Lower leg skin (tissue), 4 donors: Measurements from ENCODE around the gene NAPB. TPM values are rescaled to one million over a fixed set of nuclear protein-coding genes. Genes with fewer than 3 reads are reported as not detected.
A peak's percentile ranks its signal among the peaks of the same experiment; 100 is the strongest.

ENCODE experiments used
- DNase-seq, 2 donors: peaks; one replicate each; pipeline ENCODE4 v3.0.0-alpha.2; 2019; ENCODE audit warnings: low spot score in 2 of 2
- H3K4me3 ChIP-seq: fragments of 200-600 bp; sonication (generic); 2 replicates; pipeline ENCODE4 v1.5.1; 2017; ENCODE audit warnings: mild to moderate bottlenecking, low read depth; ENCODE audit not compliant: poor library complexity, severe bottlenecking
- POLR2A ChIP-seq, 2 donors: fragments of 450-650 bp; IDR thresholded peaks; one replicate each; pipeline ENCODE4 v1.6.1; 2016 to 2017; ENCODE audit warnings: antibody characterized with exemption in 2 of 2, mild to moderate bottlenecking in 1 of 2, moderate library complexity in 1 of 2
- WGBS, 2 donors: methylation state at CpG; one replicate each; pipeline ENCODE4 v1.1.5; 2018; 5-methylcytosine and 5-hydroxymethylcytosine counted together
- intact Hi-C: fragments of 100-400 bp; cut with DNase I; formaldehyde crosslinking; loops from one replicate; pipeline ENCODE4 v1.15.0; 2023; ENCODE audit warnings: low total_unique reads
- total RNA-seq, 4 donors: library from RNA; depleted of rRNA; stranded (reverse); fragments of >200 nt; gene quantifications; one replicate each; pipeline ENCODE4 v1.1.0, GENCODE V29; 2016
- TF ChIP-seq, protein P1 (sequence below), 3 donors: fragments of 450-650 bp; IDR thresholded peaks; one replicate each; pipeline ENCODE4 v1.5.1; 2016; ENCODE audit warnings: antibody characterized with exemption in 3 of 3, mild to moderate bottlenecking in 3 of 3, moderate library complexity in 2 of 3

Gene NAPB
- total RNA-seq, 4 donors from 2014 or later: 7.9 to 12.4 (median 10.5) TPM

- DNase-seq: peak; percentile 42 to 92
- intact Hi-C loops: no loop called here
- 7 to 19% methylated on average over 11 to 40 of the region's 50 CpGs for WGBS, 2 donors
- TF ChIP-seq, protein P1, sequence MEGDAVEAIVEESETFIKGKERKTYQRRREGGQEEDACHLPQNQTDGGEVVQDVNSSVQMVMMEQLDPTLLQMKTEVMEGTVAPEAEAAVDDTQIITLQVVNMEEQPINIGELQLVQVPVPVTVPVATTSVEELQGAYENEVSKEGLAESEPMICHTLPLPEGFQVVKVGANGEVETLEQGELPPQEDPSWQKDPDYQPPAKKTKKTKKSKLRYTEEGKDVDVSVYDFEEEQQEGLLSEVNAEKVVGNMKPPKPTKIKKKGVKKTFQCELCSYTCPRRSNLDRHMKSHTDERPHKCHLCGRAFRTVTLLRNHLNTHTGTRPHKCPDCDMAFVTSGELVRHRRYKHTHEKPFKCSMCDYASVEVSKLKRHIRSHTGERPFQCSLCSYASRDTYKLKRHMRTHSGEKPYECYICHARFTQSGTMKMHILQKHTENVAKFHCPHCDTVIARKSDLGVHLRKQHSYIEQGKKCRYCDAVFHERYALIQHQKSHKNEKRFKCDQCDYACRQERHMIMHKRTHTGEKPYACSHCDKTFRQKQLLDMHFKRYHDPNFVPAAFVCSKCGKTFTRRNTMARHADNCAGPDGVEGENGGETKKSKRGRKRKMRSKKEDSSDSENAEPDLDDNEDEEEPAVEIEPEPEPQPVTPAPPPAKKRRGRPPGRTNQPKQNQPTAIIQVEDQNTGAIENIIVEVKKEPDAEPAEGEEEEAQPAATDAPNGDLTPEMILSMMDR (IDR thresholded peaks at IDR 0.05): no peak
- no peak for TF ChIP-seq POLR2A (IDR thresholded peaks at IDR 0.05)
- H3K4me3 ChIP-seq: peak overlapping the region; percentile 47
These were observed 58.7 kb downstream of the NAPB start for GRCh38 chr20:23362392-23363256.

- TF ChIP-seq, protein P1 (IDR thresholded peaks at IDR 0.05): peak in 1 of 3 donors; percentile 96
- TF ChIP-seq POLR2A (IDR thresholded peaks at IDR 0.05): peak in 1 of 2 donors; percentile 85
- peak within 1 kb of the TSS; percentile 56 for H3K4me3 ChIP-seq
- intact Hi-C loops: no loop called here
- WGBS, 2 donors: 0 to 1% methylated on average over 19 to 62 of the region's 114 CpGs
- peak; percentile 97 to 100 for DNase-seq
These were observed 59.6 kb downstream of the NAPB start, which contains the start of gene GZF1 for GRCh38 chr20:23361476-23362391. Gene GZF1 (plus strand): TSS chr20:23362182. CDS start chr20:23364384, 2,202 bp downstream.

GRCh38 chr20:23361119-23361475 is 60.2 kb downstream of the NAPB start:
- H3K4me3 ChIP-seq: peak overlapping the region; percentile 56
- intact Hi-C loops: no loop called here
- 5 to 7% methylated on average over 8 of the region's 8 CpGs for WGBS, 2 donors
- DNase-seq: no peak
- TF ChIP-seq, protein P1 (IDR thresholded peaks at IDR 0.05): no peak
- no peak for TF ChIP-seq POLR2A (IDR thresholded peaks at IDR 0.05)

DNA sequence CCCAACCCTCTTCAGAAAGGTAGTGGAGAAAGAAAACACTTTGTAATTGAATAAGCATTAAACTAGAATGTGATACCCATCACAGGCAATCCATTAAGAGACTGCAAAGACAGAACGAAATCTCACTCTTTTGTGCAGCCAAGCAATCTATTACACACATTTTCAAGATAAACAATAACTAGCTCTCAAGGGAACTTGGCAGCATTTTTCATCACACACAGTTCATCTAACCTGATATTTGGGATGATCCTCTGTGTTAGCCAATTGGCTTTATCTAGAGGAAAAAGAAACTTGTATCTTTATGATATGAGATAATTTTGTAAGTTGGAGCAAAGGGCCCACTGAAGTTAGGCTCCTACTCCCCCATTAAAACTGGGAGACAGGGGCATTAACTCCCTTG is 60.8 kb downstream of the NAPB start:
- no peak overlapping the region for H3K4me3 ChIP-seq
- no peak for DNase-seq
- TF ChIP-seq, protein P1 (IDR thresholded peaks at IDR 0.05): no peak
- TF ChIP-seq POLR2A (IDR thresholded peaks at IDR 0.05): no peak
- intact Hi-C loops: no loop called here
- 64 to 67% methylated on average over 1 of the region's 1 CpG for WGBS, 2 donors

DNA sequence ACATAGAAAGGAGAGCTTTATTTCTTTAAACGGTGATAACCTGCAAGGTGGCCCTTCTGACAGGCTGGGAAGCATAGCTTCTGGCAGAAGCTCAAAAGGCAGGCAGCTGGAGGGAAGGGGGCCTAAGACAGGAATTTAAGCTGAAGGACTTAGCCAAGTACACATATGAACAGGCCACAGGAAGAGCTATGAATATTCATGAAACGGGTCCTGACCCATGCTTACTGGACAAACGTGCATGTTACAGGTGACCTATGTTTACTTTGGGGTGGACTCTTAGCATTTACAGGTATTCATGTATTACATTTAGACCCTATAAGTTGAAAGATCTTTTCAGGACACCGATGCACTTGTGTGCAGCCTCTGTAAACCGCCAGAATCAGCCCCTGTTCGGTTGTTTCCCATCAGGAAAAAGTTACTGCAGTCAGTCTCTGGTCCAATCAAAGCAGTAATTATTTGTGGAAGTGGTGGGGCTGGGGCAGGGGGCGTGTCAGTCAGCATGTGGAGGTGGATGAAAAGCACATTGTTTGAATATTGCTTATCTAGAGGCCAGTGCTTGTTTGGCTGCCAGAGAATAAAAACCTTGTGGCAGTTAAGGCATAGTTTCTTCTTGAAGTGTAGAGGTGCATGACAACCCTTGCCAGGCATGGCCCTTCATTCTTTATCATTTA is 62.2 kb downstream of the NAPB start:
- no peak for DNase-seq
- no peak overlapping the region for H3K4me3 ChIP-seq
- TF ChIP-seq, protein P1 (IDR thresholded peaks at IDR 0.05): no peak
- TF ChIP-seq POLR2A (IDR thresholded peaks at IDR 0.05): no peak
- WGBS, 2 donors: 50 to 61% methylated on average over 7 of the region's 7 CpGs
- intact Hi-C loops: no loop called here
